ENCODE results near the gene KCNMA1.

KCNMA1 gene

GRCh38 chr10:77207182-77207827, 430.3 kb downstream of the KCNMA1 start:
- H3K27me3 Mint-ChIP-seq (ENCODE audit: low read depth): peaks cover 2% of the 10 kb centered on the region
- no peaks in the 10 kb centered on the region for H3K9me3 Mint-ChIP-seq
- no peaks in the 10 kb centered on the region for H3K36me3 Mint-ChIP-seq (ENCODE audit: low read depth)
- H3K27ac Mint-ChIP-seq: no peak overlapping the region
- H3K4me1 Mint-ChIP-seq (ENCODE audit: low read depth): no peaks in the 10 kb centered on the region
- H3K4me3 Mint-ChIP-seq: no peak overlapping the region

GRCh38 chr10:77205135-77205534, 432.5 kb downstream of the KCNMA1 start:
- Mint-ChIP-seq H3K27me3 (ENCODE audit: low read depth) (peaks cover 10% of the 10 kb centered on the region), H3K27ac (no peak overlapping the region), H3K36me3 (ENCODE audit: low read depth) (no peaks in the 10 kb centered on the region), H3K4me3 (no peak overlapping the region), H3K9me3 (no peaks in the 10 kb centered on the region), H3K4me1 (ENCODE audit: low read depth) (no peaks in the 10 kb centered on the region)

GRCh38 chr10:77204171-77204570, 433.4 kb downstream of the KCNMA1 start:
- H3K4me1 Mint-ChIP-seq (ENCODE audit: low read depth): no peaks in the 10 kb centered on the region
- no peaks in the 10 kb centered on the region for H3K36me3 Mint-ChIP-seq (ENCODE audit: low read depth)
- no peak overlapping the region for H3K4me3 Mint-ChIP-seq
- no peak overlapping the region for H3K27ac Mint-ChIP-seq
- no peaks in the 10 kb centered on the region for H3K9me3 Mint-ChIP-seq
- peaks cover 15% of the 10 kb centered on the region for H3K27me3 Mint-ChIP-seq (ENCODE audit: low read depth)

GRCh38 chr10:77202857-77203256, 434.8 kb downstream of the KCNMA1 start:
- Mint-ChIP-seq H3K4me3 (no peak overlapping the region), H3K27me3 (ENCODE audit: low read depth) (peaks cover 15% of the 10 kb centered on the region), H3K36me3 (ENCODE audit: low read depth) (no peaks in the 10 kb centered on the region), H3K9me3 (no peaks in the 10 kb centered on the region), H3K4me1 (ENCODE audit: low read depth) (no peaks in the 10 kb centered on the region), H3K27ac (no peak overlapping the region)

GRCh38 chr10:77201135-77202106, 436.2 kb downstream of the KCNMA1 start:
- H3K9me3 Mint-ChIP-seq: no peaks in the 10 kb centered on the region
- H3K27me3 Mint-ChIP-seq (ENCODE audit: low read depth): peaks cover 15% of the 10 kb centered on the region
- no peaks in the 10 kb centered on the region for H3K36me3 Mint-ChIP-seq (ENCODE audit: low read depth)
- H3K27ac Mint-ChIP-seq: no peak overlapping the region
- no peaks in the 10 kb centered on the region for H3K4me1 Mint-ChIP-seq (ENCODE audit: low read depth)
- H3K4me3 Mint-ChIP-seq: no peak overlapping the region

GRCh38 chr10:77197544-77197943, 440.1 kb downstream of the KCNMA1 start:
- H3K4me1 Mint-ChIP-seq (ENCODE audit: low read depth): no peaks in the 10 kb centered on the region
- H3K36me3 Mint-ChIP-seq (ENCODE audit: low read depth): no peaks in the 10 kb centered on the region
- H3K4me3 Mint-ChIP-seq: no peak overlapping the region
- no peaks in the 10 kb centered on the region for H3K9me3 Mint-ChIP-seq
- no peak overlapping the region for H3K27ac Mint-ChIP-seq
- peaks cover 15% of the 10 kb centered on the region for H3K27me3 Mint-ChIP-seq (ENCODE audit: low read depth)

- H3K4me1 Mint-ChIP-seq (ENCODE audit: low read depth): no peaks in the 10 kb centered on the region
- H3K27ac Mint-ChIP-seq: no peak overlapping the region
- no peaks in the 10 kb centered on the region for H3K9me3 Mint-ChIP-seq
- no peaks in the 10 kb centered on the region for H3K36me3 Mint-ChIP-seq (ENCODE audit: low read depth)
- peaks cover 9% of the 10 kb centered on the region for H3K27me3 Mint-ChIP-seq (ENCODE audit: low read depth)
- no peak overlapping the region for H3K4me3 Mint-ChIP-seq
Observed at GRCh38 chr10:77196614-77197013, 441.0 kb downstream of the KCNMA1 start.

- H3K4me3 Mint-ChIP-seq: no peak overlapping the region
- no peak overlapping the region for H3K27ac Mint-ChIP-seq
- no peaks in the 10 kb centered on the region for H3K4me1 Mint-ChIP-seq (ENCODE audit: low read depth)
- no peaks in the 10 kb centered on the region for H3K36me3 Mint-ChIP-seq (ENCODE audit: low read depth)
- peaks cover 5% of the 10 kb centered on the region for H3K27me3 Mint-ChIP-seq (ENCODE audit: low read depth)
- no peaks in the 10 kb centered on the region for H3K9me3 Mint-ChIP-seq
Observed at GRCh38 chr10:77195101-77195500, 442.5 kb downstream of the KCNMA1 start.

GRCh38 chr10:77193001-77193400, 444.6 kb downstream of the KCNMA1 start:
- H3K4me3 Mint-ChIP-seq: no peak overlapping the region
- H3K4me1 Mint-ChIP-seq (ENCODE audit: low read depth): no peaks in the 10 kb centered on the region
- no peak overlapping the region for H3K27ac Mint-ChIP-seq
- no peaks in the 10 kb centered on the region for H3K27me3 Mint-ChIP-seq (ENCODE audit: low read depth)
- no peaks in the 10 kb centered on the region for H3K9me3 Mint-ChIP-seq
- H3K36me3 Mint-ChIP-seq (ENCODE audit: low read depth): no peaks in the 10 kb centered on the region

GRCh38 chr10:77192402-77192801, 445.2 kb downstream of the KCNMA1 start:
- no peaks in the 10 kb centered on the region for H3K36me3 Mint-ChIP-seq (ENCODE audit: low read depth)
- no peak overlapping the region for H3K27ac Mint-ChIP-seq
- peaks cover 2% of the 10 kb centered on the region for H3K27me3 Mint-ChIP-seq (ENCODE audit: low read depth)
- no peaks in the 10 kb centered on the region for H3K4me1 Mint-ChIP-seq (ENCODE audit: low read depth)
- no peaks in the 10 kb centered on the region for H3K9me3 Mint-ChIP-seq
- H3K4me3 Mint-ChIP-seq: no peak overlapping the region

- Mint-ChIP-seq H3K27ac (no peak overlapping the region), H3K27me3 (ENCODE audit: low read depth) (peaks cover 3% of the 10 kb centered on the region), H3K36me3 (ENCODE audit: low read depth) (no peaks in the 10 kb centered on the region), H3K4me3 (no peak overlapping the region), H3K9me3 (no peaks in the 10 kb centered on the region), H3K4me1 (ENCODE audit: low read depth) (no peaks in the 10 kb centered on the region)
Observed at GRCh38 chr10:77191324-77192049, 446.1 kb downstream of the KCNMA1 start.

- Mint-ChIP-seq H3K36me3 (ENCODE audit: low read depth) (no peaks in the 10 kb centered on the region), H3K27me3 (ENCODE audit: low read depth) (peaks cover 3% of the 10 kb centered on the region), H3K4me3 (no peak overlapping the region), H3K9me3 (no peaks in the 10 kb centered on the region), H3K4me1 (ENCODE audit: low read depth) (no peaks in the 10 kb centered on the region), H3K27ac (no peak overlapping the region)
Observed at GRCh38 chr10:77190291-77190690, 447.3 kb downstream of the KCNMA1 start.

- H3K4me1 Mint-ChIP-seq (ENCODE audit: low read depth): no peaks in the 10 kb centered on the region
- H3K4me3 Mint-ChIP-seq: no peak overlapping the region
- no peak overlapping the region for H3K27ac Mint-ChIP-seq
- H3K36me3 Mint-ChIP-seq (ENCODE audit: low read depth): no peaks in the 10 kb centered on the region
- peaks cover 3% of the 10 kb centered on the region for H3K27me3 Mint-ChIP-seq (ENCODE audit: low read depth)
- H3K9me3 Mint-ChIP-seq: no peaks in the 10 kb centered on the region
Observed at GRCh38 chr10:77189520-77189919, 448.1 kb downstream of the KCNMA1 start.

GRCh38 chr10:77189075-77189474, 448.5 kb downstream of the KCNMA1 start:
- peaks cover 3% of the 10 kb centered on the region for H3K27me3 Mint-ChIP-seq (ENCODE audit: low read depth)
- no peaks in the 10 kb centered on the region for H3K36me3 Mint-ChIP-seq (ENCODE audit: low read depth)
- H3K27ac Mint-ChIP-seq: no peak overlapping the region
- H3K4me3 Mint-ChIP-seq: no peak overlapping the region
- H3K9me3 Mint-ChIP-seq: no peaks in the 10 kb centered on the region
- H3K4me1 Mint-ChIP-seq (ENCODE audit: low read depth): no peaks in the 10 kb centered on the region

Measured in T-helper 1 cell treated with Interleukin-12 subunit alpha and Interleukin-12 subunit beta and Interleukin-4 antibody, amounts not matched to agents 30 μg/mL and 1 μg/mL, for 36 hours (primary cell).